Measurements from ENCODE around the gene PRND.
A peak's percentile ranks its signal among the peaks of the same experiment; 100 is the strongest.
"Not testable (repeated sequence)": the region's sequence is repeated elsewhere in the genome, so short reads cannot be mapped to it uniquely, and the experiment has no call there.

The PRND gene

GRCh38 chr20:4740774-4741431 is 19.2 kb downstream of the PRND start:
- no peak for DNase-seq

- DNase-seq = no peak
These were observed 27.1 kb downstream of the PRND start for GRCh38 chr20:4748847-4749246.

- DNase-seq = no peak
These were observed 27.6 kb downstream of the PRND start for GRCh38 chr20:4749326-4749725.

- no peak for DNase-seq
These were observed 28.7 kb downstream of the PRND start for GRCh38 chr20:4750381-4750780.

- peak; percentile 7 for DNase-seq
These were observed 37.6 kb downstream of the PRND start for GRCh38 chr20:4759100-4759884.

GRCh38 chr20:4763261-4763660 is 41.6 kb downstream of the PRND start:
- no peak for DNase-seq

GRCh38 chr20:4763723-4764510 is 42.2 kb downstream of the PRND start:
- DNase-seq = no peak

- no peak for DNase-seq
These were observed 43.1 kb downstream of the PRND start for GRCh38 chr20:4764805-4765204.

GRCh38 chr20:4765681-4766080 is 44.0 kb downstream of the PRND start:
- no peak for DNase-seq

- no peak for DNase-seq
These were observed 44.9 kb downstream of the PRND start for GRCh38 chr20:4766631-4767030.

GRCh38 chr20:4767084-4767483 is 45.4 kb downstream of the PRND start:
- no peak for DNase-seq

- no peak for DNase-seq
These were observed 47.6 kb downstream of the PRND start for GRCh38 chr20:4769328-4769727.

GRCh38 chr20:4770026-4770425 is 48.3 kb downstream of the PRND start:
- DNase-seq = no peak

- no peak for DNase-seq
These were observed 49.3 kb downstream of the PRND start for GRCh38 chr20:4771004-4771403.

GRCh38 chr20:4772132-4772531 is 50.4 kb downstream of the PRND start:
- DNase-seq = no peak

- DNase-seq = not testable (repeated sequence)
These were observed 51.3 kb downstream of the PRND start for GRCh38 chr20:4773014-4773413.

- DNase-seq = no peak
These were observed 52.0 kb downstream of the PRND start for GRCh38 chr20:4773736-4774135.

- no peak for DNase-seq
These were observed 52.5 kb downstream of the PRND start for GRCh38 chr20:4774207-4774606.

- no peak for DNase-seq
These were observed 53.8 kb downstream of the PRND start for GRCh38 chr20:4775322-4776078.

GRCh38 chr20:4776079-4776630 is 54.4 kb downstream of the PRND start:
- DNase-seq = no peak

All from NCI-H2029 (cell line).